Natural killer cell (primary cell): ENCODE measurements around the gene RALB. TPM values are rescaled to one million over a fixed set of nuclear protein-coding genes. Genes with fewer than 3 reads are reported as not detected.
"Not testable (repeated sequence)": the region's sequence is repeated elsewhere in the genome, so short reads cannot be mapped to it uniquely, and the experiment has no call there.

Experiments
- ATAC-seq, 3 donors: fragments of 150-1000 bp in 2 of 3; fragments of 200-7000 bp in 1 of 3; cut with Tn5 transposase; 1 replicate in 1 of 3; 2 replicates in 2 of 3; pipeline ENCODE4 v1.10.0; 2021; ENCODE audit warnings: mild to moderate bottlenecking in 2 of 3, moderate library complexity in 2 of 3
- DNase-seq, 2 donors: peaks; one replicate each; pipeline versions ENCODE4 v3.0.0 to v3.0.0-alpha.2; 2013 to 2021; ENCODE audit warnings: mixed read lengths in 1 of 2
- H3K27ac ChIP-seq: one replicate; pipeline ENCODE4 v1.5.1; 2013; ENCODE audit warnings: mild to moderate bottlenecking, low read length
- H3K27me3 ChIP-seq: one replicate; pipeline ENCODE4 v1.6.1; 2013; ENCODE audit warnings: low read length; ENCODE audit not compliant: control insufficient read depth, insufficient read depth
- H3K36me3 ChIP-seq: one replicate; pipeline ENCODE4 v1.6.1; 2013; ENCODE audit warnings: low read length; ENCODE audit not compliant: control insufficient read depth, insufficient read depth
- H3K4me1 ChIP-seq: one replicate; pipeline ENCODE4 v1.6.1; 2013; ENCODE audit warnings: low read length; ENCODE audit not compliant: control insufficient read depth, insufficient read depth
- H3K4me3 ChIP-seq: one replicate; pipeline ENCODE4 v1.5.1; 2013; ENCODE audit warnings: low read length
- H3K9me3 ChIP-seq: one replicate; pipeline ENCODE4 v1.6.1; 2013; ENCODE audit warnings: low read length; ENCODE audit not compliant: control insufficient read depth, insufficient read depth
- H3K27ac Mint-ChIP-seq, 2 donors: one replicate each; pipeline ENCODE4 v1.8.0; 2022; ENCODE audit warnings: mild to moderate bottlenecking in 2 of 2, mixed read lengths in 2 of 2, moderate library complexity in 1 of 2
- H3K27me3 Mint-ChIP-seq, 2 donors: one replicate each; pipeline ENCODE4 v1.8.0; 2022; ENCODE audit warnings: low read depth in 2 of 2, mixed read lengths in 2 of 2
- H3K36me3 Mint-ChIP-seq: one replicate; pipeline ENCODE4 v1.8.0; 2022; ENCODE audit warnings: mixed read lengths
- H3K4me1 Mint-ChIP-seq, 2 donors: one replicate each; pipeline ENCODE4 v1.8.0; 2022; ENCODE audit warnings: mixed read lengths in 2 of 2
- H3K4me3 Mint-ChIP-seq: one replicate; pipeline ENCODE4 v1.8.0; 2022; ENCODE audit warnings: mild to moderate bottlenecking, moderate library complexity, mixed read lengths
- H3K9me3 Mint-ChIP-seq, 2 donors: one replicate each; pipeline ENCODE4 v1.8.0; 2022; ENCODE audit warnings: mixed read lengths in 2 of 2
- WGBS: methylation state at CpG from one replicate; pipeline ENCODE4 v1.1.7; 2013; ENCODE audit warnings: missing lambda C conversion rate; ENCODE audit not compliant: insufficient coverage; 5-methylcytosine and 5-hydroxymethylcytosine counted together
- intact Hi-C: fragments of 100-400 bp; cut with micrococcal nuclease; formaldehyde crosslinking; loops from one replicate; pipeline ENCODE4 v1.14.2; 2022
- total RNA-seq, 4 donors: library from RNA; stranded (reverse); fragments of 120-200 nt in 1 of 4; gene quantifications; one replicate each; pipeline versions ENCODE4 v1.2.3 to v1.2.4, GENCODE V29; 2013 to 2022
- TF ChIP-seq, protein P1 (sequence below): fragments of 200-600 bp; IDR thresholded peaks from one replicate; pipeline ENCODE4 v1.8.0; 2022; ENCODE audit warnings: antibody characterized with exemption

The RALB gene
- total RNA-seq, 3 donors from 2014 or later (not counting 1 experiment from before 2014, with no cell fraction given) = 21.0 to 25.9 (median 25.4) TPM

DNA sequence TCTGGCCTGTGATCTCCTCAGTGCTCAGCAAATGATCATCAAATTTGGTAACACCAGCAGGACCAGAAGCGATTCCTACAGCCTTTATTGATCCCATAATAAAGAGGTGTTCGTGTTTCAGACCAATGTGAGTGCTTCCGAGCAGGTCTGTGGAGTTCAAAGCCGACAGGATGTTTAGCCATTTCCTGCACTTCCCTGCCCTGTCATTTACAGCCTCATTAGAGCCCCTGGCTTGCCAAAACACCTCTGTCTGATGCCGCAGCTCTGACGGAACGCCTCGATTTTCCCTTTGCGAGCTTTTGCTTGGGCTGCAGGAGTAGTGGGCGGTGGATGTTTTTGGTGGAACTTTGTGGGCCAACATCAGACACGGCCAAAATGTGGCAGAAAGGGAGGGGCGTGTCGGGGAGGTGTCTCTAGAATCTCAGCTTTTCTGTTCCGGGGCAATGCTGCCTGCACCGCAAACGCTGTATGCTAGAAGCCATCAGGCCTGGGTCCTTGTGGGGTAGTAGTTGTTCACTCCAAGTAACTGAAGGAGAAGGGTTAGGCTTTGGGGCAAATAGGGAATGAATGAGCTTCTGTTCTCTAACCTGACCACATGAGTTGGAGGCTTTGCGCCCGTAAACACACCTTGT lies 67.2 kb downstream of the RALB start:
- WGBS = 89% methylated on average over 18 of the region's 18 CpGs
- TF ChIP-seq, protein P1, sequence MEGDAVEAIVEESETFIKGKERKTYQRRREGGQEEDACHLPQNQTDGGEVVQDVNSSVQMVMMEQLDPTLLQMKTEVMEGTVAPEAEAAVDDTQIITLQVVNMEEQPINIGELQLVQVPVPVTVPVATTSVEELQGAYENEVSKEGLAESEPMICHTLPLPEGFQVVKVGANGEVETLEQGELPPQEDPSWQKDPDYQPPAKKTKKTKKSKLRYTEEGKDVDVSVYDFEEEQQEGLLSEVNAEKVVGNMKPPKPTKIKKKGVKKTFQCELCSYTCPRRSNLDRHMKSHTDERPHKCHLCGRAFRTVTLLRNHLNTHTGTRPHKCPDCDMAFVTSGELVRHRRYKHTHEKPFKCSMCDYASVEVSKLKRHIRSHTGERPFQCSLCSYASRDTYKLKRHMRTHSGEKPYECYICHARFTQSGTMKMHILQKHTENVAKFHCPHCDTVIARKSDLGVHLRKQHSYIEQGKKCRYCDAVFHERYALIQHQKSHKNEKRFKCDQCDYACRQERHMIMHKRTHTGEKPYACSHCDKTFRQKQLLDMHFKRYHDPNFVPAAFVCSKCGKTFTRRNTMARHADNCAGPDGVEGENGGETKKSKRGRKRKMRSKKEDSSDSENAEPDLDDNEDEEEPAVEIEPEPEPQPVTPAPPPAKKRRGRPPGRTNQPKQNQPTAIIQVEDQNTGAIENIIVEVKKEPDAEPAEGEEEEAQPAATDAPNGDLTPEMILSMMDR = no peak
- peaks cover 0 to 7% of the 10 kb centered on the region in 2 donors for H3K4me1 Mint-ChIP-seq
- Histone ChIP-seq H3K27ac (no peak overlapping the region), H3K4me3 (no peak overlapping the region), H3K9me3 (no peaks in the 10 kb centered on the region), H3K27me3 (no peaks in the 10 kb centered on the region), H3K4me1 (no peaks in the 10 kb centered on the region), H3K36me3 (no peaks in the 10 kb centered on the region)
- no peaks in the 10 kb centered on the region for H3K36me3 Mint-ChIP-seq
- no peak overlapping the region for H3K27ac Mint-ChIP-seq
- intact Hi-C loops = loop anchor here (10.0 kb wide), 1 partner anchor 675 kb away; no protein-coding TSS in a partner anchor
- H3K4me3 Mint-ChIP-seq = no peak overlapping the region
- peaks cover 9 to 10% of the 10 kb centered on the region in 2 donors for H3K27me3 Mint-ChIP-seq
- DNase-seq (no peak), ATAC-seq (no peak)
- H3K9me3 Mint-ChIP-seq = no peaks in the 10 kb centered on the region

- no peaks in the 10 kb centered on the region for H3K36me3 ChIP-seq
- no peaks in the 10 kb centered on the region for H3K36me3 Mint-ChIP-seq
- no peaks in the 10 kb centered on the region for H3K27me3 ChIP-seq
- H3K4me3 ChIP-seq = no peak overlapping the region
- intact Hi-C loops = no loop called here
- no peak for ATAC-seq
- H3K27me3 Mint-ChIP-seq = peaks cover 3 to 6% of the 10 kb centered on the region in 2 donors
- no peaks in the 10 kb centered on the region for H3K9me3 Mint-ChIP-seq
- 67% methylated on average over 10 of the region's 10 CpGs for whole genome bisulfite sequencing
- DNase-seq = no peak
- H3K4me1 Mint-ChIP-seq = peaks cover 0 to 7% of the 10 kb centered on the region in 2 donors
- H3K27ac Mint-ChIP-seq = no peak overlapping the region
- H3K4me3 Mint-ChIP-seq = no peak overlapping the region
- no peaks in the 10 kb centered on the region for H3K4me1 ChIP-seq
- TF ChIP-seq, protein P1 = no peak
- H3K9me3 ChIP-seq = no peaks in the 10 kb centered on the region
- no peak overlapping the region for H3K27ac ChIP-seq
These were observed 67.7 kb downstream of the RALB start for GRCh38 chr2:120320318-120320851.

- H3K4me3 ChIP-seq, ATAC-seq, H3K4me1 ChIP-seq, DNase-seq, H3K27ac Mint-ChIP-seq, H3K4me3 Mint-ChIP-seq, H3K27ac ChIP-seq, H3K36me3 ChIP-seq, intact Hi-C loops, H3K4me1 Mint-ChIP-seq, H3K9me3 Mint-ChIP-seq, H3K36me3 Mint-ChIP-seq, H3K27me3 Mint-ChIP-seq, H3K9me3 ChIP-seq, H3K27me3 ChIP-seq: not testable (repeated sequence)
- 92% methylated on average over 5 of the region's 5 CpGs for WGBS
These were observed 68.4 kb downstream of the RALB start for GRCh38 chr2:120320887-120321556.

DNA sequence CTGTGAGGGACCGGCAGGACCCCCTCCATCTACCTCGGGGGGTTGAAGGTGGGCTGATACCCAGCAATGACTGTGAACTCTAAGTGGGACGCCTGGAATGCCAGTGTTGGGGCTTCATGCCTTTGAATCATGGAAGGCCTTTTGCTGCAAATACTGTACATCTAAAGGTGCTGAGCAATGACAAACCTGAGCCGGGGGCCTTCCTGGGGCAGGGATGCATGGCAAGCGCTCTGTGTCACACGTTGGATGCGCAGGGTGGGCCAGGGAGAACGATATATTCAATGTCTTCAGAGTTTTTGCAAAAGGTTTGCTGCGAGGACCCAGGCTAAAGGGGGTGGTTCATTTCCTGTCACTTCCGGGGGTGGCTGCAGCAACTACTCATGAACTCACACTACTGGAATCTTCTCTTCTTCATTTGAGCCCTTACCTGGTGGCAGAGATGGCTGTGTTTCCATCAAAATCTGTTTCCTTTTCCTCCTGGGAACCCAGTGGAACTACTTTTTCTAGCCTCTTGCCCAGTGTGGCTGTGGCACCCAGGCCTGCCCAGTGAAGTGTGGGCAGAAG lies 69.2 kb downstream of the RALB start:
- intact Hi-C loops = no loop called here
- WGBS = 83% methylated on average over 10 of the region's 10 CpGs
- Mint-ChIP-seq H3K9me3 (no peaks in the 10 kb centered on the region), H3K27me3 (peaks cover 0 to 6% of the 10 kb centered on the region in 2 donors), H3K4me3 (no peak overlapping the region), H3K36me3 (no peaks in the 10 kb centered on the region), H3K27ac (no peak overlapping the region), H3K4me1 (peaks cover 0 to 7% of the 10 kb centered on the region in 2 donors)
- TF ChIP-seq, protein P1 = no peak
- Histone ChIP-seq H3K36me3 (no peaks in the 10 kb centered on the region), H3K4me3 (no peak overlapping the region), H3K27ac (no peak overlapping the region), H3K4me1 (no peaks in the 10 kb centered on the region), H3K9me3 (no peaks in the 10 kb centered on the region), H3K27me3 (no peaks in the 10 kb centered on the region)
- ATAC-seq (no peak), DNase-seq (no peak)
